Measurements from ENCODE around the gene FNDC3B. TPM values are rescaled to one million over a fixed set of nuclear protein-coding genes. Genes with fewer than 3 reads are reported as not detected.
A peak's percentile ranks its signal among the peaks of the same experiment; 100 is the strongest.

FNDC3B gene
- total and polyA plus RNA-seq, 2 of the 8 experiments (the other 6 are each of a cell fraction or from before 2014, with no cell fraction given), result 14.1 to 44.4 TPM

GRCh38 chr3:172333692-172334457 lies 294.5 kb downstream of the FNDC3B start:
- Histone ChIP-seq H3K4me2 (ENCODE audit: insufficient read depth in 1 of 2, low read depth in 2 of 2, low read length in 2 of 2) (no peak overlapping the region), H4K8ac (ENCODE audit: extremely low read depth, insufficient read depth, low read length) (no peak overlapping the region), H3K4ac (replicated peaks; ENCODE audit: insufficient read length, low read depth, low read length) (no peak overlapping the region), H4K91ac (replicated peaks; ENCODE audit: insufficient read length, low read length) (no peak overlapping the region), H3K4me3 (ENCODE audit: extremely low read depth in 1 of 4, insufficient read depth in 2 of 4, low read depth in 3 of 4, low read length in 4 of 4) (no peak overlapping the region), H3K36me3 (ENCODE audit: control insufficient read depth in 2 of 4, insufficient read depth in 4 of 4, low read length in 3 of 4) (peaks cover 0 to 28% (median 12%) of the 10 kb centered on the region in 4 experiments; a peak in 4 of 8 replicates), H2BK20ac (ENCODE audit: low read length) (no peak overlapping the region), H3K9me3 (ENCODE audit: insufficient read depth in 2 of 2, low read depth in 1 of 2, low read length in 1 of 2) (no peaks in the 10 kb centered on the region), H4K5ac (ENCODE audit: insufficient read length, low read depth, low read length) (no peak overlapping the region), H3K14ac (ENCODE audit: insufficient read length) (no peak overlapping the region), H3K9ac (replicated peaks in 1 of 4; ENCODE audit: extremely low read depth in 1 of 4, low read depth in 3 of 4, low read length in 3 of 4) (no peak overlapping the region), H3K56ac (replicated peaks; ENCODE audit: insufficient read length, low read depth, low read length) (no peak overlapping the region), H3K23me2 (ENCODE audit: low read depth, low read length) (no peaks in the 10 kb centered on the region), H3K79me1 (ENCODE audit: low read depth, low read length) (no peaks in the 10 kb centered on the region; the same call in 1 of the 2 replicates), H3K18ac (ENCODE audit: extremely low read depth, low read length) (no peak overlapping the region), H3K23ac (ENCODE audit: insufficient read length) (no peak overlapping the region), H2BK120ac (replicated peaks; ENCODE audit: low read depth, low read length) (no peak overlapping the region), H3K27me3 (replicated peaks in 1 of 4; ENCODE audit: control insufficient read depth in 3 of 4, extremely low read depth in 1 of 4, insufficient read depth in 3 of 4, low read length in 3 of 4) (no peaks in the 10 kb centered on the region), H2BK5ac (ENCODE audit: low read depth, low read length) (no peak overlapping the region), H2BK15ac (ENCODE audit: low read length) (no peak overlapping the region), H2AFZ (ENCODE audit: low read length) (no peak overlapping the region), H3K79me2 (ENCODE audit: control insufficient read depth in 1 of 2, insufficient read depth in 2 of 2, low read length in 2 of 2) (no peaks in the 10 kb centered on the region), H3K4me1 (replicated peaks in 1 of 4; ENCODE audit: control insufficient read depth in 3 of 4, insufficient read depth in 4 of 4, low read length in 3 of 4) (no peaks in the 10 kb centered on the region), H4K20me1 (replicated peaks in 1 of 2; ENCODE audit: control insufficient read depth in 1 of 2, insufficient read depth in 2 of 2, low read length in 2 of 2) (no peaks in the 10 kb centered on the region), H2AK5ac (ENCODE audit: low read depth, low read length) (no peak overlapping the region), H2BK12ac (ENCODE audit: low read depth, low read length) (no peak overlapping the region), H3K27ac (ENCODE audit: low read depth, low read length) (no peak overlapping the region)
- DNase-seq (ENCODE audit: low read depth in 1 of 2, low spot score in 2 of 2), result no peak
- TF ChIP-seq BCL11A (IDR thresholded peaks at IDR 0.05; ENCODE audit: low read depth in 2 of 2, low read length in 2 of 2) (no peak), CTCF (IDR thresholded peaks at IDR 0.05; ENCODE audit: control extremely low read depth in 1 of 3, insufficient read depth in 1 of 3, low read depth in 1 of 3, low read length in 3 of 3) (peak in 2 of 3 experiments; percentile 16 to 17; a peak in 2 of 4 replicates)
- ChIA-PET CTCF (ENCODE audit: partially characterized antibody) (interaction anchor here (0.7 to 2.2 kb wide), 10 partner anchors 9 to 171 kb away, joined by 3 to 14 read pairs (median 3); no protein-coding TSS in a partner anchor), POLR2A (ENCODE audit: partially characterized antibody) (no interaction called here)
- WGBS, 2 experiments (ENCODE audit: extremely low coverage in 1 of 2, insufficient coverage in 1 of 2, insufficient read length in 1 of 2, insufficient replicate concordance in 2 of 2, low coverage in 1 of 2, low lambda C conversion rate in 2 of 2, missing lambda C conversion rate in 1 of 2), result 90% methylated on average over 7 of the region's 7 CpGs; no CpG with 5 or more reads in 1 of the 2 experiments
- FAIRE-seq, result no peak
